Medulla oblongata (tissue), 1 donor: Measurements from ENCODE around the gene UPK2.
"Not testable (repeated sequence)": the region's sequence is repeated elsewhere in the genome, so short reads cannot be mapped to it uniquely, and the experiment has no call there.

ENCODE experiments used
- DNase-seq: peaks from one replicate; pipeline ENCODE4 v3.0.0-alpha.2; 2015; ENCODE audit errors: extremely low spot score

The UPK2 gene

GRCh38 chr11:118988280-118988679 is 32.2 kb downstream of the UPK2 start:
- DNase-seq = no peak

- not testable (repeated sequence) for DNase-seq
These were observed 35.5 kb downstream of the UPK2 start for GRCh38 chr11:118991486-118992038.

- peak; percentile 28 for DNase-seq
These were observed 41.0 kb downstream of the UPK2 start for GRCh38 chr11:118996926-118997626.

- peak; percentile 98 for DNase-seq
These were observed 41.7 kb downstream of the UPK2 start, which contains the start of gene CENATAC for GRCh38 chr11:118997627-118998387. CENATAC (plus strand) TSS chr11:118998138; CDS start chr11:118998198, 60 bp downstream.

GRCh38 chr11:118998388-118998717 is 42.3 kb downstream of the UPK2 start:
- DNase-seq = no peak

- DNase-seq = no peak
These were observed 42.7 kb downstream of the UPK2 start for GRCh38 chr11:118998822-118999221.

GRCh38 chr11:119000906-119001305 is 44.8 kb downstream of the UPK2 start:
- DNase-seq = no peak

GRCh38 chr11:119006656-119007055 is 50.6 kb downstream of the UPK2 start:
- DNase-seq = no peak
